GM06990 (cell line): Measurements from ENCODE around the gene ADAMTS2.

Source experiments
- DNase-seq: peaks from one replicate; pipeline ENCODE4 v3.0.0-alpha.2; 2011; ENCODE audit not compliant: insufficient read length; ENCODE audit errors: extremely low read depth
- H3K27me3 ChIP-seq: replicated peaks from 2 replicates; pipeline ENCODE4 v1.6.0; 2011; ENCODE audit warnings: low read length; ENCODE audit not compliant: control insufficient read depth, insufficient read depth
- H3K36me3 ChIP-seq: 2 replicates; pipeline ENCODE4 v1.5.1; 2011; ENCODE audit warnings: low read length; ENCODE audit not compliant: control insufficient read depth, insufficient read depth
- H3K4me3 ChIP-seq: replicated peaks from 2 replicates; pipeline ENCODE4 v1.5.1; 2011; ENCODE audit warnings: low read depth, mild to moderate bottlenecking, control low read depth, low read length
- CTCF ChIP-seq: IDR thresholded peaks from 2 replicates; pipeline ENCODE4 v1.5.1; 2011; ENCODE audit warnings: low read length, control low read depth, mild to moderate bottlenecking, inconsistent platforms; ENCODE audit not compliant: insufficient read depth, poor library complexity, severe bottlenecking

Gene ADAMTS2

GRCh38 chr5:179381691-179382090 is 36.4 kb upstream of the ADAMTS2 start:
- Histone ChIP-seq H3K4me3 (no peak overlapping the region), H3K36me3 (no peaks in the 10 kb centered on the region), H3K27me3 (no peaks in the 10 kb centered on the region)
- TF ChIP-seq CTCF: no peak
- no peak for DNase-seq

GRCh38 chr5:179380211-179381035 is 35.2 kb upstream of the ADAMTS2 start:
- Histone ChIP-seq H3K4me3 (no peak overlapping the region), H3K36me3 (no peaks in the 10 kb centered on the region), H3K27me3 (no peaks in the 10 kb centered on the region)
- DNase-seq: no peak
- TF ChIP-seq CTCF: no peak

- H3K4me3 ChIP-seq: no peak overlapping the region
- DNase-seq: no peak
- no peak for TF ChIP-seq CTCF
- H3K27me3 ChIP-seq: no peaks in the 10 kb centered on the region
- H3K36me3 ChIP-seq: no peaks in the 10 kb centered on the region
Observed at GRCh38 chr5:179379321-179379890, 34.1 kb upstream of the ADAMTS2 start.

- no peak for TF ChIP-seq CTCF
- no peak overlapping the region for H3K4me3 ChIP-seq
- DNase-seq: no peak
- no peaks in the 10 kb centered on the region for H3K27me3 ChIP-seq
- no peaks in the 10 kb centered on the region for H3K36me3 ChIP-seq
Observed at GRCh38 chr5:179378441-179379271, 33.4 kb upstream of the ADAMTS2 start.

GRCh38 chr5:179378116-179378440 is 32.8 kb upstream of the ADAMTS2 start:
- no peaks in the 10 kb centered on the region for H3K36me3 ChIP-seq
- H3K4me3 ChIP-seq: no peak overlapping the region
- H3K27me3 ChIP-seq: no peaks in the 10 kb centered on the region
- DNase-seq: no peak
- TF ChIP-seq CTCF: no peak
